Osteoblast (primary cell): ENCODE measurements around the gene TRIM69. TPM values are rescaled to one million over a fixed set of nuclear protein-coding genes. Genes with fewer than 3 reads are reported as not detected.
A peak's percentile ranks its signal among the peaks of the same experiment; 100 is the strongest.
"Not testable (repeated sequence)": the region's sequence is repeated elsewhere in the genome, so short reads cannot be mapped to it uniquely, and the experiment has no call there.

Experiments
- DNase-seq: peaks from one replicate; pipeline ENCODE4 v3.0.0; 2011; ENCODE audit warnings: low spot score, mixed read lengths; ENCODE audit not compliant: insufficient read length; ENCODE audit errors: missing footprints
- H2AFZ ChIP-seq: 2 replicates; pipeline ENCODE4 v1.6.0; 2011; ENCODE audit warnings: mild to moderate bottlenecking, low read length
- H3K27ac ChIP-seq: 2 replicates; pipeline ENCODE4 v1.5.1; 2011; ENCODE audit warnings: mild to moderate bottlenecking, low read depth, low read length, moderate library complexity
- H3K27me3 ChIP-seq: 2 replicates; pipeline ENCODE4 v1.6.0; 2012; ENCODE audit warnings: mild to moderate bottlenecking, control low read depth, inconsistent platforms, low read length, moderate library complexity; ENCODE audit not compliant: insufficient read depth
- H3K36me3 ChIP-seq: 2 replicates; pipeline ENCODE4 v1.5.1; 2011; ENCODE audit warnings: mild to moderate bottlenecking, low read length, control low read depth, moderate library complexity; ENCODE audit not compliant: insufficient read depth
- H3K4me1 ChIP-seq: 2 replicates; pipeline ENCODE4 v1.5.1; 2011; ENCODE audit warnings: mild to moderate bottlenecking, low read length, control low read depth, moderate library complexity; ENCODE audit not compliant: insufficient read depth
- H3K4me2 ChIP-seq: 2 replicates; pipeline ENCODE4 v1.6.0; 2011; ENCODE audit warnings: mild to moderate bottlenecking, low read length; ENCODE audit not compliant: insufficient read depth
- H3K4me3 ChIP-seq: fragments of 200-600 bp; sonication (generic); 3 replicates; pipeline ENCODE4 v1.5.1; 2012; ENCODE audit warnings: mild to moderate bottlenecking, low read length, inconsistent platforms; ENCODE audit not compliant: insufficient read depth
- H3K79me2 ChIP-seq: 2 replicates; pipeline ENCODE4 v1.6.0; 2012; ENCODE audit warnings: mild to moderate bottlenecking, low read length, control low read depth, inconsistent platforms; ENCODE audit not compliant: insufficient read depth
- H3K9me3 ChIP-seq: 2 replicates; pipeline ENCODE4 v1.5.1; 2011; ENCODE audit warnings: low read depth, low read length, control low read depth
- H4K20me1 ChIP-seq: 2 replicates; pipeline ENCODE4 v1.6.0; 2012; ENCODE audit warnings: mild to moderate bottlenecking, low read length, control low read depth; ENCODE audit not compliant: insufficient read depth
- CTCF ChIP-seq: IDR thresholded peaks from 2 replicates; pipeline ENCODE4 v1.5.1; 2011; ENCODE audit warnings: mild to moderate bottlenecking, low read depth, low read length, moderate library complexity; ENCODE audit errors: extremely low read depth
- total RNA-seq: library from RNA; depleted of rRNA; stranded (reverse); fragments of >200 nt; gene quantifications from 2 replicates; pipeline ENCODE4 v1.2.3, GENCODE V29; 2012

The TRIM69 gene
- total RNA-seq, 1 donor = 9.4 TPM

DNA sequence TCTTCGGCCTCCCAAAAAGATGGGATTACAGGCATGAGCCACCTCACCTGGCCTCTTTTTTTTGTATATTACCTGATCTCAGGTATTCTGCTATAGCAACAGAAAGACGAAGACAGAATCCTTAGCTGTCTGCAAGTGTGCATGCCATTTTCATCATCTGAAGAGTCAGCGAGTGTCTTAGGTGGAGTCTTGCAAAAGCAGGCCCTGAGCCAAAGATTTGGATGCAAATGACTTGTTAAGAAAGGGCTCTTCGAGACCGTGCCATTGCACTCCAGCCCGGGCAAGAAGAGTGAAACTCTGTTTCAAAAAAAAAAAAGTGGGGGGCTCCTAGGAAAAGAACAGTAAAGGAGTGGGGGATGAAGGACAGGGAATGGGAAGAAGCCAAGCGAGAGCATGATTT lies 10.2 kb upstream of the TRIM69 start:
- Histone ChIP-seq H3K36me3 (no peaks in the 10 kb centered on the region), H2AFZ (peak overlapping the region; percentile 42), H3K27ac (peak overlapping the region; percentile 69), H3K4me2 (peak overlapping the region; percentile 53), H3K4me1 (peaks cover 27% of the 10 kb centered on the region), H3K27me3 (no peaks in the 10 kb centered on the region), H3K79me2 (peaks cover 9% of the 10 kb centered on the region), H4K20me1 (no peaks in the 10 kb centered on the region), H3K4me3 (no peak overlapping the region), H3K9me3 (no peaks in the 10 kb centered on the region)
- no peak for TF ChIP-seq CTCF
- DNase-seq = no peak

- Histone ChIP-seq H3K4me2 (peak overlapping the region; percentile 53), H4K20me1 (no peaks in the 10 kb centered on the region), H3K27me3 (no peaks in the 10 kb centered on the region), H3K36me3 (no peaks in the 10 kb centered on the region), H2AFZ (peak overlapping the region; percentile 42), H3K4me3 (no peak overlapping the region), H3K9me3 (no peaks in the 10 kb centered on the region), H3K27ac (peak overlapping the region; percentile 69), H3K4me1 (peaks cover 27% of the 10 kb centered on the region), H3K79me2 (peaks cover 9% of the 10 kb centered on the region)
- no peak for TF ChIP-seq CTCF
- peak; percentile 88 for DNase-seq
Observed at GRCh38 chr15:44726568-44727484, 9.5 kb upstream of the TRIM69 start.

DNA sequence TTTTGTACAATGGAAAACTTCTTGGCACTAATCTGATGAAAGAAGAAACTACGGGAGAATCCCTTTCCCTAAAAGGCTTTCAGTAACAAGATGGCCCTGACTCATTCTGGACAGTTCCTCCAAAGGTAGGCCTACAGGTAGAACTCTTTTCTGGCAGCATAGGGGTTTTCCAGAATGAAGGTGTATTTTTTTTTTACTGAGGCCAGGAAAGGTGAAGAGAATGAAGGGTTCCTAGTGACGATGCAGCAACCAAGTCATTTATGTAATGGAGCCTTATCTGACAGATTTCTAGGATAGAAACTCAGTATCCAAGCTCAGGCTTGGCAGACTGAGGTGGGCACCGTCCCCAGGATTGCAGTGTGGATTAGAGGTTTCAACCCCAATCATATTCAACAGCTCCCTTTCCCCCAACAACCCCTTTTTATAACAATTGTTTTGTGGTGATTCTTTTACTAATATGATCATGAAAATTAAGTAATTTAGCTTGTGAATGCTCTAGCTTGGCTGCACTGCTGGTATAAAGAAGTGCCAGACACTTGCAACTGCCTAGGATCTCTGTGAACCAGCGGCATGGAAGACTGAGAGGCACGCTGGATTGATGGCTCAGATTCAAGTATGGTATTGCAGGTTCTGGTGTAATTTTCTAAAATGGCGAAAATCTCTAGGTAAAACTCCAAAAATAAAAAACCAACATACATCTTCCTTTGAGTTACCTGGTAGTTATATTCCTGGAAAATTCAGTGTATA lies 8.7 kb upstream of the TRIM69 start:
- H3K27ac ChIP-seq = peak overlapping the region; percentile 69
- H3K4me2 ChIP-seq = no peak overlapping the region
- H3K9me3 ChIP-seq = no peaks in the 10 kb centered on the region

GRCh38 chr15:44728232-44728575 lies 8.1 kb upstream of the TRIM69 start:
- Histone ChIP-seq H3K4me3 (peak overlapping the region; percentile 82), H3K27ac (peak overlapping the region; percentile 69), H3K4me1 (peaks cover 27% of the 10 kb centered on the region), H3K4me2 (peak overlapping the region; percentile 82)
- DNase-seq, H3K9me3 ChIP-seq, H3K27me3 ChIP-seq, H4K20me1 ChIP-seq, H3K36me3 ChIP-seq, H2AFZ ChIP-seq, H3K79me2 ChIP-seq: not testable (repeated sequence)

More for the DNA sequence above, 8.7 kb upstream of the TRIM69 start:
- no peak overlapping the region for H2AFZ ChIP-seq
- peaks cover 9% of the 10 kb centered on the region for H3K79me2 ChIP-seq
- H3K4me1 ChIP-seq = peaks cover 27% of the 10 kb centered on the region
- H3K4me3 ChIP-seq = no peak overlapping the region
- no peaks in the 10 kb centered on the region for H3K27me3 ChIP-seq
- no peaks in the 10 kb centered on the region for H4K20me1 ChIP-seq
- peaks cover 5% of the 10 kb centered on the region for H3K36me3 ChIP-seq
- TF ChIP-seq CTCF = no peak
- no peak for DNase-seq
